ENCODE results near the gene MYO9A.

MYO9A gene

DNA sequence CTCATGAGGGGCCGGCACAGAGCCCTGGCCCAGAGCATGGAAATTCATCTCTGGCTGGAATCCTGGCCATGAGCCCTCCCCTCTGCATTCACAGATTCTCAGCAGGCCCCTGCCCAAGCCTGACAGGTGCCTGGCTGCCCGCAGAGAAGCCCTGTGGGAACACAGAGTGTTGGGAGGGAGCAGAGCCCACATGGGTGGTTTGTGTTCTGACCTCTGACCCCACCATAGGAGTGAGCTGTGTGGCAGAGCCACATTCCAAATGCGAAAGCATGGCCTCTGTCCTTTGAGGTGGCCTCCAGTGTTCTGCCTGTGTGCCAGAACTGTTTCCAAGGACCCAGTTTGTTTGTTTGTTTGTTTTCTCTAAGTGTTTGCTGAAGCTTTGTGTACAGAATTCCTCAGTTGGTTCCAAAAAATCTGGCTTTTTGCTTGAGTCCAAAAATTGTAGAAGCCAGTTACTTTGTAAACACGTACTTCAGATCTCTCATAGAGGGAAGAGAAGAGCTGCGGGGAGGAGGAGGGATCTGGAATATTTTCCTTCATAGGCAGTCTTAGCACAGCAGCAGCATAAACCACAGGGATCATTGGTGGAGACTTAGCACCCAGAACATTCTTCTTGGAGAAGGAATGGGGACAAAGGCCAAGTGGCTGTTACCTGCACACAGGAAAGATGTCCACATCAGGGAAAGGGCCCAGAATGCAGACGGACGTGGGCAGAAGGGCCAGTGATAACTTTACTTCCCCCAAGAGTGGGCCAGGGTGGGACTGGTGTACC lies 43.6 kb upstream of the MYO9A start:
- no peak overlapping the region for H3K4me3 ChIP-seq (ENCODE audit: low read depth in 1 of 2, low read length in 1 of 2)
- no peaks in the 10 kb centered on the region for H3K27me3 ChIP-seq
- no peaks in the 10 kb centered on the region for H3K36me3 ChIP-seq
- TF ChIP-seq, protein P1, sequence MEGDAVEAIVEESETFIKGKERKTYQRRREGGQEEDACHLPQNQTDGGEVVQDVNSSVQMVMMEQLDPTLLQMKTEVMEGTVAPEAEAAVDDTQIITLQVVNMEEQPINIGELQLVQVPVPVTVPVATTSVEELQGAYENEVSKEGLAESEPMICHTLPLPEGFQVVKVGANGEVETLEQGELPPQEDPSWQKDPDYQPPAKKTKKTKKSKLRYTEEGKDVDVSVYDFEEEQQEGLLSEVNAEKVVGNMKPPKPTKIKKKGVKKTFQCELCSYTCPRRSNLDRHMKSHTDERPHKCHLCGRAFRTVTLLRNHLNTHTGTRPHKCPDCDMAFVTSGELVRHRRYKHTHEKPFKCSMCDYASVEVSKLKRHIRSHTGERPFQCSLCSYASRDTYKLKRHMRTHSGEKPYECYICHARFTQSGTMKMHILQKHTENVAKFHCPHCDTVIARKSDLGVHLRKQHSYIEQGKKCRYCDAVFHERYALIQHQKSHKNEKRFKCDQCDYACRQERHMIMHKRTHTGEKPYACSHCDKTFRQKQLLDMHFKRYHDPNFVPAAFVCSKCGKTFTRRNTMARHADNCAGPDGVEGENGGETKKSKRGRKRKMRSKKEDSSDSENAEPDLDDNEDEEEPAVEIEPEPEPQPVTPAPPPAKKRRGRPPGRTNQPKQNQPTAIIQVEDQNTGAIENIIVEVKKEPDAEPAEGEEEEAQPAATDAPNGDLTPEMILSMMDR (IDR thresholded peaks at IDR 0.05): no peak
- peaks cover 6 to 7% of the 10 kb centered on the region in 2 experiments for H3K4me1 ChIP-seq (ENCODE audit: control insufficient read depth in 1 of 2, insufficient read depth in 1 of 2, low read depth in 1 of 2, low read length in 1 of 2)
- H3K27ac ChIP-seq: no peak overlapping the region
- no peaks in the 10 kb centered on the region for H3K9me3 ChIP-seq

GRCh38 chr15:72160696-72161245 lies 42.8 kb upstream of the MYO9A start:
- TF ChIP-seq, protein P1 (IDR thresholded peaks at IDR 0.05): no peak
- Histone ChIP-seq H3K27ac (no peak overlapping the region), H3K36me3 (no peaks in the 10 kb centered on the region), H3K4me3 (ENCODE audit: low read depth in 1 of 2, low read length in 1 of 2) (no peak overlapping the region), H3K4me1 (ENCODE audit: control insufficient read depth in 1 of 2, insufficient read depth in 1 of 2, low read depth in 1 of 2, low read length in 1 of 2) (peaks cover 14% of the 10 kb centered on the region in 2 experiments), H3K27me3 (no peaks in the 10 kb centered on the region), H3K9me3 (no peaks in the 10 kb centered on the region)

GRCh38 chr15:72156928-72157327 lies 39.0 kb upstream of the MYO9A start:
- Histone ChIP-seq H3K27ac (no peak overlapping the region), H3K27me3 (no peaks in the 10 kb centered on the region), H3K36me3 (no peaks in the 10 kb centered on the region), H3K4me1 (ENCODE audit: control insufficient read depth in 1 of 2, insufficient read depth in 1 of 2, low read depth in 1 of 2, low read length in 1 of 2) (peaks cover 14 to 16% of the 10 kb centered on the region in 2 experiments), H3K9me3 (no peaks in the 10 kb centered on the region), H3K4me3 (ENCODE audit: low read depth in 1 of 2, low read length in 1 of 2) (no peak overlapping the region)
- TF ChIP-seq, protein P1 (IDR thresholded peaks at IDR 0.05): no peak

DNA sequence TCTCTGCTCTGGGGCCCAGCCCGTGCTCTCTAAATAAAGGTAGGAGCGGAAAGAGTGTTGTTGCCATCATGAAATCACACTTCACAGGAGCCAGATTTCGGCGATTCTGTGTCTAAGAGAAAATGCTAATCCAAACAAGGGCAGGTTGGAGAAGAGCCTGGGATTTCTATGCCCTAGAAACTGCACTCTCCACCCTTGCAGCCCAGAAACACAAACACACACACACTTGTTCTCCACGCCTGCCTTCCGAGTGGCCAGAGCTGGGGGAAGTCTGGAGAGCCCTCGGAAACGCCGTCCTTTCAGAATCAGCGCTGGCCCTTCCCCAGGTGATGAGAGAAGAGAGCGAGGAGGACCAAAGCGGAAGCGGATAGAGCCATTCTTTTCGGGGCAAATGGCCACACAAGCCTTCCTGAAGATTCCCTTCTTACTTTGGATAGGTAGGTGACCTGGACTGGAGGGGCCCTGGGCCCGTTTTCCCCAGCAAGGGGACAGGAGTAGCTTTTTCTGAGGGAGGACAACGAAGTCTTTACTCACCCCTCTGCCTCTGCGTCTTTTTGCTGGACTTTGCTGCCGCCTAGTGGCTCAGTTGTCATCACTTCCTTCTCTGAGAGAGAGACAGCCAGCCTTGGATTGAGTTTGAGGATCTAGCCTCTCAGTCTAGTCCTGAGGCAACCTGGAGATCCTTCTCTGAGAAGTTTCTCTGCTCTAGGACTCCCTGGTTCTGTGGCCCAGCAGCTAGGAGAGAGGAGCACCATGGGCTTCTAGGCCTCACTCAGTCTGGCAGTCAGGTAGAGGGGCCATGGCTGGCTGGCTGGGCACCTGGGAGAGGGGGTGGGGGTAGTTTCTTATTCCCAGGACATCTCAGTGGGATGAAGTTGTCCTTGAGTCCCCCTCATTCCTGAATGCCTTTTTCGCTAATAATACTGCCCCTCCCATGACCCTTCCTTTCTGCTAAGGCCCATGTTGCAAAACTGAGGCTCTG lies 38.0 kb upstream of the MYO9A start:
- Histone ChIP-seq H3K27me3 (no peaks in the 10 kb centered on the region), H3K9me3 (no peaks in the 10 kb centered on the region), H3K4me3 (ENCODE audit: low read depth in 1 of 2, low read length in 1 of 2) (peak overlapping the region; percentile 41 to 53), H3K4me1 (ENCODE audit: control insufficient read depth in 1 of 2, insufficient read depth in 1 of 2, low read depth in 1 of 2, low read length in 1 of 2) (peaks cover 14 to 16% of the 10 kb centered on the region in 2 experiments), H3K27ac (peak overlapping the region; percentile 24), H3K36me3 (no peaks in the 10 kb centered on the region)
- TF ChIP-seq, protein P1 (IDR thresholded peaks at IDR 0.05): peak; percentile 73

DNA sequence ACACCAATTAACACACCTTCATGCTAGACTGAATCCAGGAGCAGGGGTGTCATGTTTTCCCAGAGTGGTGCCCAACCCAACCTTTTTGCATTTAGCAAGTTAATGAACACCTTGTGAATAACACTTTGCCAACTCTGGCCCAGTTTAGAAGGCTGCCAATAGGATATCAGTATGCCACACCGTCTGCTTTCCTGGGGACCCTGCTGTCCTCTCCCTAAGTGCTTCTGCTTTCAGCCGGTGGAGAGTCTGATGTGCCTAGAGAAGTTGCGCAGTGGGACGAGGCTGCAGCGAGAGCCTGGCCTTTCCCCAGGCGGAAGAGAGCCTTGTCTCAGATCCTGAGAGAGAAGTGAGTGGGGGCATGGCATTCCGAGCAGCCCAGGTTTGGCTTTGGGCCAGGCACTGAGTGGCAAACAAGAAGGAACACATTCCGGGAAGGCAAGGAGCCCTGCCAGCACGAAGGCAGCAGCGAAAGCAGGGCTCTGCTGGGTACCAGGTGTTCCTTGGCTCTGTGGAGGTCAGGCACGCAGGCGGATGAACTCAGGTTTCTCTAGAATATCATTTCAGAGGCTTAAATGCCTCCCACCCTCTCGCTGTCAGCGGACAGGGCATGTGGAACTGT lies 37.2 kb upstream of the MYO9A start:
- Histone ChIP-seq H3K36me3 (no peaks in the 10 kb centered on the region), H3K27me3 (no peaks in the 10 kb centered on the region), H3K27ac (no peak overlapping the region), H3K4me3 (ENCODE audit: low read depth in 1 of 2, low read length in 1 of 2) (no peak overlapping the region), H3K9me3 (no peaks in the 10 kb centered on the region), H3K4me1 (ENCODE audit: control insufficient read depth in 1 of 2, insufficient read depth in 1 of 2, low read depth in 1 of 2, low read length in 1 of 2) (peaks cover 14 to 16% of the 10 kb centered on the region in 2 experiments)
- TF ChIP-seq, protein P1 (IDR thresholded peaks at IDR 0.05): no peak
